Activated CD8-positive, alpha-beta memory T cell treated with anti-CD3 and anti-CD28 coated beads for 36 hours (primary cell): Measurements from ENCODE around the gene DENND6B. TPM values are rescaled to one million over a fixed set of nuclear protein-coding genes. Genes with fewer than 3 reads are reported as not detected.

Experiments
- CTCF ChIA-PET: fragments of 350-600 bp; sonication (Branson Sonifier 250); formaldehyde crosslinking; loops from one replicate; lab custom pipeline; 2021; ENCODE audit warnings: antibody characterized with exemption; lab: Charles Lee
- POLR2A ChIA-PET: fragments of 350-600 bp; sonication (Branson Sonifier 250); formaldehyde crosslinking; loops from one replicate; lab custom pipeline; 2021; ENCODE audit warnings: antibody characterized with exemption; lab: Charles Lee
- total RNA-seq, 2 experiments: library from RNA; stranded (reverse); gene quantifications; one replicate each; pipeline ENCODE4 v1.2.3, GENCODE V29; 2021

The DENND6B gene
- total RNA-seq, 2 experiments from 2014 or later = 4.3 to 4.4 TPM

GRCh38 chr22:50309601-50309991 is 17.2 kb downstream of the DENND6B start:
- CTCF ChIA-PET = interaction anchor here (1.2 kb wide), 1 partner anchor 33 kb away, joined by 3 read pairs; no protein-coding TSS in a partner anchor
- POLR2A ChIA-PET = interaction anchor here (0.6 kb wide), 1 partner anchor 190 kb away, joined by 3 read pairs; no protein-coding TSS in a partner anchor

GRCh38 chr22:50308986-50309600 is 17.7 kb downstream of the DENND6B start:
- CTCF ChIA-PET = no interaction called here

GRCh38 chr22:50308597-50308935 is 18.2 kb downstream of the DENND6B start:
- ChIA-PET CTCF (no interaction called here), POLR2A (no interaction called here)

More at GRCh38 chr22:50308986-50309600, 17.7 kb downstream of the DENND6B start:
- POLR2A ChIA-PET = interaction anchor here (0.6 kb wide), 1 partner anchor 190 kb away, joined by 3 read pairs; no protein-coding TSS in a partner anchor

GRCh38 chr22:50307890-50308596 is 18.8 kb downstream of the DENND6B start:
- CTCF ChIA-PET = interaction anchor here (1.1 kb wide), 1 partner anchor 20 kb away, joined by 3 read pairs; no protein-coding TSS in a partner anchor
- POLR2A ChIA-PET = no interaction called here

- ChIA-PET POLR2A (interaction anchor here (0.5 kb wide), 1 partner anchor 12 kb away, joined by 6 read pairs; no protein-coding TSS in a partner anchor), CTCF (interaction anchor here (0.9 to 2.5 kb wide), 7 partner anchors 8 to 54 kb away, joined by 3 to 6 read pairs (median 3); no protein-coding TSS in a partner anchor)
Measured at GRCh38 chr22:50306753-50307749, 19.8 kb downstream of the DENND6B start, which contains the start of gene PLXNB2. TSS of gene PLXNB2 (minus strand) at chr22:50307646. CDS start at chr22:50290584, 17,062 bp downstream.

- POLR2A ChIA-PET = interaction anchor here (1.2 kb wide), 1 partner anchor 9 kb away, joined by 3 read pairs; no protein-coding TSS in a partner anchor
Measured at GRCh38 chr22:50305923-50306566, 20.8 kb downstream of the DENND6B start.

GRCh38 chr22:50305393-50305922 is 21.4 kb downstream of the DENND6B start:
- CTCF ChIA-PET = interaction anchor here (0.6 to 2.5 kb wide), 3 partner anchors 10 to 82 kb away, joined by 3 to 6 read pairs (median 3); no protein-coding TSS in a partner anchor
- POLR2A ChIA-PET = interaction anchor here (1.2 kb wide), 1 partner anchor 9 kb away, joined by 3 read pairs; no protein-coding TSS in a partner anchor

More at GRCh38 chr22:50305923-50306566, 20.8 kb downstream of the DENND6B start:
- CTCF ChIA-PET = interaction anchor here (0.9 to 2.5 kb wide), 5 partner anchors 9 to 53 kb away, joined by 3 to 6 read pairs (median 3); no protein-coding TSS in a partner anchor

GRCh38 chr22:50304528-50305392 is 22.1 kb downstream of the DENND6B start:
- CTCF ChIA-PET = interaction anchor here (0.6 to 2.5 kb wide), 2 partner anchors 10 to 81 kb away, joined by 3 to 6 read pairs; no protein-coding TSS in a partner anchor

GRCh38 chr22:50303848-50304527 is 22.8 kb downstream of the DENND6B start:
- ChIA-PET POLR2A (no interaction called here), CTCF (interaction anchor here (1.0 kb wide), 1 partner anchor 11 kb away, joined by 3 read pairs; no protein-coding TSS in a partner anchor)

More at GRCh38 chr22:50304528-50305392, 22.1 kb downstream of the DENND6B start:
- POLR2A ChIA-PET = interaction anchor here (1.2 kb wide), 1 partner anchor 10 kb away, joined by 3 read pairs; no protein-coding TSS in a partner anchor

GRCh38 chr22:50303515-50303847 is 23.3 kb downstream of the DENND6B start:
- POLR2A ChIA-PET = no interaction called here
- CTCF ChIA-PET = interaction anchor here (1.0 kb wide), 1 partner anchor 11 kb away, joined by 3 read pairs; no protein-coding TSS in a partner anchor

- POLR2A ChIA-PET = no interaction called here
- CTCF ChIA-PET = interaction anchor here (0.6 to 1.1 kb wide), 3 partner anchors 13 to 26 kb away, joined by 3 to 5 read pairs (median 3); partner anchors contain the start of gene DENND6B
Measured at GRCh38 chr22:50302564-50302963, 24.2 kb downstream of the DENND6B start.

GRCh38 chr22:50302041-50302541 is 24.7 kb downstream of the DENND6B start:
- POLR2A ChIA-PET = no interaction called here
- CTCF ChIA-PET = interaction anchor here (0.6 to 1.1 kb wide), 3 partner anchors 14 to 26 kb away, joined by 3 to 5 read pairs (median 3); partner anchors contain the start of gene DENND6B

- POLR2A ChIA-PET = no interaction called here
- CTCF ChIA-PET = interaction anchor here (1.0 kb wide), 1 partner anchor 25 kb away, joined by 5 read pairs; no protein-coding TSS in a partner anchor
Measured at GRCh38 chr22:50301581-50301991, 25.2 kb downstream of the DENND6B start.

- POLR2A ChIA-PET = no interaction called here
- CTCF ChIA-PET = no interaction called here
Measured at GRCh38 chr22:50300620-50301257, 26.1 kb downstream of the DENND6B start.
